Measurements from ENCODE around the gene TNFRSF25.

- TF ChIP-seq, protein P1, sequence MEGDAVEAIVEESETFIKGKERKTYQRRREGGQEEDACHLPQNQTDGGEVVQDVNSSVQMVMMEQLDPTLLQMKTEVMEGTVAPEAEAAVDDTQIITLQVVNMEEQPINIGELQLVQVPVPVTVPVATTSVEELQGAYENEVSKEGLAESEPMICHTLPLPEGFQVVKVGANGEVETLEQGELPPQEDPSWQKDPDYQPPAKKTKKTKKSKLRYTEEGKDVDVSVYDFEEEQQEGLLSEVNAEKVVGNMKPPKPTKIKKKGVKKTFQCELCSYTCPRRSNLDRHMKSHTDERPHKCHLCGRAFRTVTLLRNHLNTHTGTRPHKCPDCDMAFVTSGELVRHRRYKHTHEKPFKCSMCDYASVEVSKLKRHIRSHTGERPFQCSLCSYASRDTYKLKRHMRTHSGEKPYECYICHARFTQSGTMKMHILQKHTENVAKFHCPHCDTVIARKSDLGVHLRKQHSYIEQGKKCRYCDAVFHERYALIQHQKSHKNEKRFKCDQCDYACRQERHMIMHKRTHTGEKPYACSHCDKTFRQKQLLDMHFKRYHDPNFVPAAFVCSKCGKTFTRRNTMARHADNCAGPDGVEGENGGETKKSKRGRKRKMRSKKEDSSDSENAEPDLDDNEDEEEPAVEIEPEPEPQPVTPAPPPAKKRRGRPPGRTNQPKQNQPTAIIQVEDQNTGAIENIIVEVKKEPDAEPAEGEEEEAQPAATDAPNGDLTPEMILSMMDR (IDR thresholded peaks at IDR 0.05; ENCODE audit: poor library complexity), result no peak
- TF ChIP-seq EZH2 (IDR thresholded peaks at IDR 0.05; ENCODE audit: borderline replicate concordance), result no peak
- no peak for TF ChIP-seq EZH2phosphoT487 (IDR thresholded peaks at IDR 0.05; ENCODE audit: low read depth, severe bottlenecking, unreplicated experiment)
Measured at GRCh38 chr1:6473974-6474814, 8.2 kb upstream of the TNFRSF25 start.
